Suprapubic skin (tissue), 4 donors: Measurements from ENCODE around the gene KIAA0825.

ENCODE experiments used
- CTCF ChIP-seq, 2 donors: fragments of 200-600 bp in 1 of 2; fragments of 450-650 bp in 1 of 2; sonication (generic) in 1 of 2; IDR thresholded peaks; one replicate each; pipeline ENCODE4 v1.5.1; 2016 to 2019; ENCODE audit warnings: antibody characterized with exemption in 2 of 2, mild to moderate bottlenecking in 1 of 2, moderate library complexity in 1 of 2
- EP300 ChIP-seq: sonication (generic); formaldehyde crosslinking; IDR thresholded peaks from one replicate; pipeline ENCODE4 v1.6.1; 2017; ENCODE audit warnings: antibody characterized with exemption
- POLR2A ChIP-seq, 2 donors: fragments of 450-650 bp; IDR thresholded peaks; one replicate each; pipeline ENCODE4 v1.6.1; 2017; ENCODE audit warnings: antibody characterized with exemption in 2 of 2, mild to moderate bottlenecking in 2 of 2, moderate library complexity in 2 of 2
- POLR2AphosphoS5 ChIP-seq, 3 donors: sonication (generic); formaldehyde crosslinking; IDR thresholded peaks; one replicate each; pipeline ENCODE4 v1.6.1; 2017; ENCODE audit warnings: antibody characterized with exemption in 3 of 3

DNA sequence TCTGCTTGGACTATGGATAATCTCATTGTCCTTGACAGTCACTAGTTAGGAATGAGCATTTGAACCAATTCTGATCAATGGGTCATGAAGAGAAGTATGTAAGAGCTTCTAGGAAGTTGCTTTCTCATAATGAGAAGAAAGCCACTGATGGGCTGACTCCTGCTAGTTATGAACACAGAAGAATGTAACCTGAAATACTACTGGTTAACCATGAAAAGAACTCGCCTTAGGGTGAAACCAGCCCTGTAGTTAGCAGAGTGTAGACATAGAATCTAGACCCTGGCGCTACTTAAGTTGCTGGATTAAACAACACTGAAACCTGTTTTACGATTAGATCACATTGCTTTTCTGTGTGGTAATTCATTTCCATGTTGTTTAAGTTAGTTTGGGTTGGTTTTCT is 26.6 kb upstream of the KIAA0825 start:
- TF ChIP-seq CTCF (IDR thresholded peaks at IDR 0.05), result no peak
- no peak for TF ChIP-seq EP300
- TF ChIP-seq POLR2AphosphoS5 (IDR thresholded peaks at IDR 0.05), result no peak
- no peak for TF ChIP-seq POLR2A (IDR thresholded peaks at IDR 0.05)
